BE2C (cell line): Measurements from ENCODE around the gene SULT1C4.
"Not testable (repeated sequence)": the region's sequence is repeated elsewhere in the genome, so short reads cannot be mapped to it uniquely, and the experiment has no call there.

ENCODE experiments used
- DNase-seq: peaks from one replicate; pipeline ENCODE4 v3.0.0-alpha.2; 2020
- H3K27me3 ChIP-seq: fragments of 250-450 bp; sonication (Bioruptor Pico); 2 replicates; pipeline ENCODE4 v1.5.1; 2020; ENCODE audit warnings: mild to moderate bottlenecking
- H3K36me3 ChIP-seq: fragments of 250-450 bp; sonication (Bioruptor Pico); 2 replicates; pipeline ENCODE4 v1.5.1; 2020; ENCODE audit warnings: mild to moderate bottlenecking
- H3K4me1 ChIP-seq: fragments of 250-450 bp; sonication (Bioruptor Pico); 2 replicates; pipeline ENCODE4 v1.5.1; 2020
- H3K4me3 ChIP-seq: 2 replicates; pipeline ENCODE4 v1.5.1; 2011; ENCODE audit warnings: low read depth, low read length
- H3K9me3 ChIP-seq: fragments of 250-450 bp; sonication (Bioruptor Pico); 2 replicates; pipeline ENCODE4 v1.5.1; 2020
- CTCF ChIP-seq: IDR thresholded peaks from 2 replicates; pipeline ENCODE4 v1.5.1; 2012; ENCODE audit warnings: mild to moderate bottlenecking, low read depth, low read length

SULT1C4 gene

GRCh38 chr2:108348816-108349570, 28.8 kb upstream of the SULT1C4 start:
- no peak for DNase-seq
- H3K9me3 ChIP-seq, result no peaks in the 10 kb centered on the region
- H3K4me1 ChIP-seq, result no peaks in the 10 kb centered on the region
- TF ChIP-seq CTCF, result no peak
- no peaks in the 10 kb centered on the region for H3K36me3 ChIP-seq
- no peak overlapping the region for H3K4me3 ChIP-seq
- H3K27me3 ChIP-seq, result no peaks in the 10 kb centered on the region

- DNase-seq, result no peak
- no peak overlapping the region for H3K4me3 ChIP-seq
- H3K4me1 ChIP-seq, result no peaks in the 10 kb centered on the region
- TF ChIP-seq CTCF, result no peak
- H3K27me3 ChIP-seq, result no peaks in the 10 kb centered on the region
- no peaks in the 10 kb centered on the region for H3K36me3 ChIP-seq
- H3K9me3 ChIP-seq, result no peaks in the 10 kb centered on the region
Measured at GRCh38 chr2:108349571-108349928, 28.2 kb upstream of the SULT1C4 start.

- DNase-seq, result no peak
Measured at GRCh38 chr2:108351889-108352288, 25.9 kb upstream of the SULT1C4 start.

GRCh38 chr2:108354136-108354535, 23.6 kb upstream of the SULT1C4 start:
- H3K9me3 ChIP-seq, result no peaks in the 10 kb centered on the region
- H3K27me3 ChIP-seq, result no peaks in the 10 kb centered on the region
- no peak for TF ChIP-seq CTCF
- DNase-seq, result no peak
- H3K4me3 ChIP-seq, result no peak overlapping the region
- no peaks in the 10 kb centered on the region for H3K36me3 ChIP-seq
- H3K4me1 ChIP-seq, result no peaks in the 10 kb centered on the region

More at GRCh38 chr2:108351889-108352288, 25.9 kb upstream of the SULT1C4 start:
- no peaks in the 10 kb centered on the region for H3K4me1 ChIP-seq
- no peaks in the 10 kb centered on the region for H3K9me3 ChIP-seq
- TF ChIP-seq CTCF, result no peak
- H3K36me3 ChIP-seq, result no peaks in the 10 kb centered on the region
- H3K27me3 ChIP-seq, result no peaks in the 10 kb centered on the region
- no peak overlapping the region for H3K4me3 ChIP-seq

GRCh38 chr2:108355906-108356734, 21.6 kb upstream of the SULT1C4 start:
- no peaks in the 10 kb centered on the region for H3K36me3 ChIP-seq
- no peak for DNase-seq
- H3K9me3 ChIP-seq, result no peaks in the 10 kb centered on the region
- H3K4me1 ChIP-seq, result no peaks in the 10 kb centered on the region
- no peaks in the 10 kb centered on the region for H3K27me3 ChIP-seq
- H3K4me3 ChIP-seq, result no peak overlapping the region
- TF ChIP-seq CTCF, result no peak

GRCh38 chr2:108359336-108359735, 18.4 kb upstream of the SULT1C4 start:
- not testable (repeated sequence) for H3K9me3 ChIP-seq, H3K36me3 ChIP-seq, H3K4me1 ChIP-seq, H3K27me3 ChIP-seq, DNase-seq, H3K4me3 ChIP-seq
